ENCODE measurements around the gene SORCS2.

Gene SORCS2

DNA sequence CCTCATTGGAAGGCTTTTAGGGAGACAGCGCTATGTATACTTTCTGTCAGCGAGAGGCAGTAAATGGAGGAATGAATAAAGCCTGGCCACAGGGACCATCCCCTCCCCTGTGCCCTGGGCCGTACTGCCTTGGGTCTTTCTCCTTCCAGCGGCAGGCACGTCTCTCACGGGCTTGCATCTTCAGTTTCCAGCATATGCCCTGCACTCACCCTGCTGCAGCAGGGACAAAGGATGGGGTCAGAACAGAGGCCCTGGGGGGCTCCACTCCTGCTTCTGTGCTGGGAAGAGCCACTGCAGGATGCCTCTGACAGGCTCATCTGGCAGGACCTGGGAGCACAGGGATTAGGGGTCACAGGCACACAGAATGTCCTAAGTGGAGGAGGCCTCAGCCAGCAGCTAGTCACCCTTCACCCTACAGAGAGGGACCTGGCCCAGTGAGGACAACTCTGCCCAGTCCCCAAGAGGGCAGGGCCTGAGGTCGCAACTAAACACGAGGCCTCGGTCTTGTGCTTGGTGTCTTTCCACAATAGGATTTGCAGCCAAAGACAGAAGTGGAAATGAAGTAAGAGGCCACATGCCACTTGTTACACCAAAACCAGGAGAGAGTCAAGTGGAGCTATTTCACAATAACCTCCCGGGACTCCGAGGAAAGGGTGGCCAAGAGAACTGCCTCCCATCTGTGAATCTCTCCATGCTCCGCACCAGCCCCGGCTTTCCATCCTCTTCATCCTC lies 596.5 kb downstream of the SORCS2 start:
- ATAC-seq (ENCODE audit: insufficient read depth, low read depth) (no peak), DNase-seq (no peak)
- Histone ChIP-seq H3K4me3 (ENCODE audit: low read depth in 1 of 2, low read length in 2 of 2) (no peak overlapping the region), H4K20me1 (ENCODE audit: insufficient read depth, low read length) (no peaks in the 10 kb centered on the region), H3K27me3 (ENCODE audit: insufficient read depth, low read length, poor library complexity) (peaks cover 13% of the 10 kb centered on the region), H3K27ac (ENCODE audit: low read length) (no peak overlapping the region), H3K4me1 (ENCODE audit: insufficient read depth, low read length) (no peaks in the 10 kb centered on the region), H3K79me2 (ENCODE audit: insufficient read depth, low read length) (no peaks in the 10 kb centered on the region), H2AFZ (ENCODE audit: low read depth, low read length) (no peak overlapping the region), H3K9me3 (ENCODE audit: insufficient read depth, low read length, severe bottlenecking) (no peaks in the 10 kb centered on the region), H3K9ac (ENCODE audit: low read depth, low read length) (no peak overlapping the region), H3K36me3 (ENCODE audit: insufficient read depth, low read length) (no peaks in the 10 kb centered on the region), H3K4me2 (ENCODE audit: insufficient read depth, low read length) (no peak overlapping the region)
- TF ChIP-seq EZH2 (IDR thresholded peaks at IDR 0.05; ENCODE audit: borderline replicate concordance, low read depth, low read length, severe bottlenecking) = no peak
- TF ChIP-seq, protein P1, sequence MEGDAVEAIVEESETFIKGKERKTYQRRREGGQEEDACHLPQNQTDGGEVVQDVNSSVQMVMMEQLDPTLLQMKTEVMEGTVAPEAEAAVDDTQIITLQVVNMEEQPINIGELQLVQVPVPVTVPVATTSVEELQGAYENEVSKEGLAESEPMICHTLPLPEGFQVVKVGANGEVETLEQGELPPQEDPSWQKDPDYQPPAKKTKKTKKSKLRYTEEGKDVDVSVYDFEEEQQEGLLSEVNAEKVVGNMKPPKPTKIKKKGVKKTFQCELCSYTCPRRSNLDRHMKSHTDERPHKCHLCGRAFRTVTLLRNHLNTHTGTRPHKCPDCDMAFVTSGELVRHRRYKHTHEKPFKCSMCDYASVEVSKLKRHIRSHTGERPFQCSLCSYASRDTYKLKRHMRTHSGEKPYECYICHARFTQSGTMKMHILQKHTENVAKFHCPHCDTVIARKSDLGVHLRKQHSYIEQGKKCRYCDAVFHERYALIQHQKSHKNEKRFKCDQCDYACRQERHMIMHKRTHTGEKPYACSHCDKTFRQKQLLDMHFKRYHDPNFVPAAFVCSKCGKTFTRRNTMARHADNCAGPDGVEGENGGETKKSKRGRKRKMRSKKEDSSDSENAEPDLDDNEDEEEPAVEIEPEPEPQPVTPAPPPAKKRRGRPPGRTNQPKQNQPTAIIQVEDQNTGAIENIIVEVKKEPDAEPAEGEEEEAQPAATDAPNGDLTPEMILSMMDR (IDR thresholded peaks at IDR 0.05; ENCODE audit: borderline replicate concordance, extremely low read depth, low read length, poor library complexity, severe bottlenecking) = no peak

DNA sequence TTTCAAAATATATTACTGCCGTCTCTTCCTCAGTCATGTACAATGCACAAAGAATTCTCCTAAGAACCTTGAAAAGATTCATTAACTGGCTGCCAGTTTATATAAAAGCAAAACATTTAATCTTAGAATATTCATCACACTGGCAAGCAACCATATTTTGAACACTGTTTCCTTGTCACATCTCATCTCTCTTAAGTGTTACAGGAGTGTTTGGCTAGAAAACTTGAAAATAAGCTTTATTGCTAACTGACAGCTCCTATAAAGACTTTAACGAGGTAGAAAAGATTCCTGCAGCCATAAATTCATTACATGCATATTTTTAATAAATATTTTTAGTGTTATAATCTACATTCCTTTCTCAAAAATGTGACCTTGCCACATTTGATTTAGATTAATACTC lies 597.7 kb downstream of the SORCS2 start:
- TF ChIP-seq EZH2 (IDR thresholded peaks at IDR 0.05; ENCODE audit: borderline replicate concordance, low read depth, low read length, severe bottlenecking) = no peak
- TF ChIP-seq, protein P1 (IDR thresholded peaks at IDR 0.05; ENCODE audit: borderline replicate concordance, extremely low read depth, low read length, poor library complexity, severe bottlenecking) = no peak
- Histone ChIP-seq H3K36me3 (ENCODE audit: insufficient read depth, low read length) (no peaks in the 10 kb centered on the region), H3K27ac (ENCODE audit: low read length) (no peak overlapping the region), H3K9me3 (ENCODE audit: insufficient read depth, low read length, severe bottlenecking) (no peaks in the 10 kb centered on the region), H3K4me2 (ENCODE audit: insufficient read depth, low read length) (no peak overlapping the region), H3K4me1 (ENCODE audit: insufficient read depth, low read length) (no peaks in the 10 kb centered on the region), H3K79me2 (ENCODE audit: insufficient read depth, low read length) (no peaks in the 10 kb centered on the region), H2AFZ (ENCODE audit: low read depth, low read length) (no peak overlapping the region), H3K4me3 (ENCODE audit: low read depth in 1 of 2, low read length in 2 of 2) (no peak overlapping the region), H3K9ac (ENCODE audit: low read depth, low read length) (no peak overlapping the region), H3K27me3 (ENCODE audit: insufficient read depth, low read length, poor library complexity) (peaks cover 13% of the 10 kb centered on the region), H4K20me1 (ENCODE audit: insufficient read depth, low read length) (no peaks in the 10 kb centered on the region)
- DNase-seq = no peak
- no peak for ATAC-seq (ENCODE audit: insufficient read depth, low read depth)

DNA sequence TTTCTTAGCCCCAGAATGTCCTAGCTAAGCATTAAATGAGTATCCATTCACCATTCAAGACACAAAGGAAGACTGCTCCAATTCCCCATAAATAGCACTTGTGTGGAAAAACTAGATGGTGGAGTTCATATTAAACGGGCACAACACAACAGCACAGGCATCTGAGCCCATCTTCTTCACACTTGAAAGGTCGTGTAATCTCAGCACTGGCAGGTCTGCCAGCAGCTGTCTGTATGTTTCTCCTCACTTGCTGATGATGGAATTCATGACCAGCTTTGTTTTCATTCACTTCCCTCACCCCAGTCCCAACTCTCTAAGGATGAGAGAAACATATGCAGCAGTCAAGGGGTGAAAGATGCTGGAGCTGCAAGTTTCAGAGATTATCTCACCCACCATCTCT lies 598.7 kb downstream of the SORCS2 start:
- Histone ChIP-seq H4K20me1 (ENCODE audit: insufficient read depth, low read length) (no peaks in the 10 kb centered on the region), H2AFZ (ENCODE audit: low read depth, low read length) (no peak overlapping the region), H3K4me2 (ENCODE audit: insufficient read depth, low read length) (no peak overlapping the region), H3K9me3 (ENCODE audit: insufficient read depth, low read length, severe bottlenecking) (no peaks in the 10 kb centered on the region), H3K4me3 (ENCODE audit: low read depth in 1 of 2, low read length in 2 of 2) (no peak overlapping the region), H3K36me3 (ENCODE audit: insufficient read depth, low read length) (no peaks in the 10 kb centered on the region), H3K79me2 (ENCODE audit: insufficient read depth, low read length) (no peaks in the 10 kb centered on the region), H3K9ac (ENCODE audit: low read depth, low read length) (no peak overlapping the region), H3K27ac (ENCODE audit: low read length) (no peak overlapping the region), H3K4me1 (ENCODE audit: insufficient read depth, low read length) (no peaks in the 10 kb centered on the region), H3K27me3 (ENCODE audit: insufficient read depth, low read length, poor library complexity) (peaks cover 11% of the 10 kb centered on the region)
- DNase-seq (no peak), ATAC-seq (ENCODE audit: insufficient read depth, low read depth) (no peak)
- TF ChIP-seq, protein P1 (IDR thresholded peaks at IDR 0.05; ENCODE audit: borderline replicate concordance, extremely low read depth, low read length, poor library complexity, severe bottlenecking) = no peak
- no peak for TF ChIP-seq EZH2 (IDR thresholded peaks at IDR 0.05; ENCODE audit: borderline replicate concordance, low read depth, low read length, severe bottlenecking)
